Suppressor macrophage treated with lipopolysaccharide for 4 hours (primary cell): Measurements from ENCODE around the gene C16orf96.
A peak's percentile ranks its signal among the peaks of the same experiment; 100 is the strongest.

Experiments used
- DNase-seq: peaks from one replicate; pipeline ENCODE4 v3.0.0-alpha.2; 2020

Gene C16orf96

GRCh38 chr16:4556112-4556511, at the start of gene C16orf96:
TSS of gene C16orf96 (plus strand) at chr16:4556340. CDS start at chr16:4556490, 150 bp downstream.
- DNase-seq: no peak

GRCh38 chr16:4506450-4506849, 49.7 kb upstream of the C16orf96 start:
- DNase-seq: peak; percentile 88

GRCh38 chr16:4507588-4508345, 48.4 kb upstream of the C16orf96 start:
- no peak for DNase-seq

GRCh38 chr16:4508806-4509205, 47.3 kb upstream of the C16orf96 start:
- DNase-seq: no peak

- no peak for DNase-seq
Measured at GRCh38 chr16:4509420-4509819, 46.7 kb upstream of the C16orf96 start.

GRCh38 chr16:4510131-4510530, 46.0 kb upstream of the C16orf96 start:
- no peak for DNase-seq

GRCh38 chr16:4510747-4511426, 45.3 kb upstream of the C16orf96 start:
- DNase-seq: peak; percentile 39

GRCh38 chr16:4511441-4512082, 44.6 kb upstream of the C16orf96 start:
- peak; percentile 46 for DNase-seq

GRCh38 chr16:4512473-4512872, 43.7 kb upstream of the C16orf96 start:
- DNase-seq: no peak

- no peak for DNase-seq
Measured at GRCh38 chr16:4513086-4513860, 42.9 kb upstream of the C16orf96 start.

GRCh38 chr16:4513881-4514280, 42.3 kb upstream of the C16orf96 start:
- DNase-seq: no peak

- no peak for DNase-seq
Measured at GRCh38 chr16:4514606-4515005, 41.5 kb upstream of the C16orf96 start.

GRCh38 chr16:4515611-4516233, 40.4 kb upstream of the C16orf96 start:
- DNase-seq: peak; percentile 83

GRCh38 chr16:4517812-4518680, 38.1 kb upstream of the C16orf96 start:
- DNase-seq: peak; percentile 26

GRCh38 chr16:4519274-4520058, 36.7 kb upstream of the C16orf96 start:
- no peak for DNase-seq

GRCh38 chr16:4520913-4521312, 35.2 kb upstream of the C16orf96 start:
- DNase-seq: no peak

GRCh38 chr16:4522051-4522581, 34.0 kb upstream of the C16orf96 start:
- DNase-seq: no peak

GRCh38 chr16:4523686-4524085, 32.5 kb upstream of the C16orf96 start:
- DNase-seq: no peak

- DNase-seq: no peak
Measured at GRCh38 chr16:4524571-4524970, 31.6 kb upstream of the C16orf96 start.

GRCh38 chr16:4525069-4525468, 31.1 kb upstream of the C16orf96 start:
- DNase-seq: no peak
